CD4-positive, alpha-beta T cell treated with Interleukin-17A for 1 hour (primary cell): ENCODE measurements around the gene CFAP206.
"Not testable (repeated sequence)": the region's sequence is repeated elsewhere in the genome, so short reads cannot be mapped to it uniquely, and the experiment has no call there.

Source experiments
- DNase-seq: peaks from one replicate; pipeline ENCODE4 v3.0.0-alpha.2; 2020

Gene CFAP206

DNA sequence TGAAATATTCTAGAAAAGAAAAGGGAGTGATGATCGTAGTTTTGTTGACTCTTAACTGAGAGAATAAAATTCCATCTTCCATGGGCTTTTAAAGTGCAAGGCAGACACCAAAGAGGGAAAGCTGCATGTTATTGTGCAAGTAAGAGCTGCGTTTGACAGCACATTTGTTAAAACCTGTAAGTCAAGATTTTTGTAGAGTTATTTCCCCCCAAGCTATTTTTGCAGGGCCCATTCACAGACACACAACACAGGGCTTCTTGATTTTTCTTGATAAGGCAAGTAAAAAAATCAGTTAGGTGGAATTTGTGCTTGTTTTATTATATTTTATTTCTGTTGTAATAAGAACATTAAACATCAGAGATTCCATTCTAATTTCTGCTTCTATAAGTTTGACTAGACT lies 13.8 kb downstream of the CFAP206 start:
- no peak for DNase-seq

DNA sequence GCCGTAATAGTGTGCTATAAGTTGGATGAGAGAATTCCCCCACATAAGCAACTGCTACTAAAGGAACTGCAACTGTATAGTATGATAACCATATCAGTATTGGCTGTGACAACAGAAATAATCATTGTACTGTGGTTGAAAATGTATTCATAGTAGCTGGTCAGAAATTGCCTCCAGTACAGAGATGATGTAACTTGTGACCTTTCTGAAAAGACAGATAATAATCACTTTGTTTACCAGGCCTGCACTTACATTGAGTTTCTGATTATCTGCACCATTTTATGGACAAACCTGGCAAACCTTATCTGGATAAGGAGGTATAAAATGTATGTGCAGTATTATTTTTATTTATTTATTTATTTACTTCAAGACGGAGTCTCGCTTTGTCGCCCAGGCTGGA lies 19.0 kb downstream of the CFAP206 start:
- no peak for DNase-seq

DNA sequence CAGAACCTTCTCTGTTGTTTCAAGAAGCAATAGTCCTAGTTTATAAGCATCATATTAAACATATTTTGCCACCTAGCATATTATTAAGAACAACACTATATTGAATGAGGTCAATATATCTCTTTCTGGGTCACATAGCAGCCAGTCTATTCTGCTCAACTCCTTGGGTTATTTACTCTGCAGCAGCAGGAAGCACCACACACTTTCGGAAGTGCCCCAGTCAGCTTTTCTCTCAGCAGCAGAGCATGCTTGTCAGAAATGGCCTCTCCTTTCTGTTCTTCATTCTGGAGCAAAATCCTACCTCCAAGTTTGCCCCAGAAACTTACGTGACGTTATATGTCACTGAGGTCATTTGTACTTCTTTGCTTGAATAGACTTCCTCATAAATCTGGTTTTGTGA lies 22.7 kb downstream of the CFAP206 start:
- no peak for DNase-seq

DNA sequence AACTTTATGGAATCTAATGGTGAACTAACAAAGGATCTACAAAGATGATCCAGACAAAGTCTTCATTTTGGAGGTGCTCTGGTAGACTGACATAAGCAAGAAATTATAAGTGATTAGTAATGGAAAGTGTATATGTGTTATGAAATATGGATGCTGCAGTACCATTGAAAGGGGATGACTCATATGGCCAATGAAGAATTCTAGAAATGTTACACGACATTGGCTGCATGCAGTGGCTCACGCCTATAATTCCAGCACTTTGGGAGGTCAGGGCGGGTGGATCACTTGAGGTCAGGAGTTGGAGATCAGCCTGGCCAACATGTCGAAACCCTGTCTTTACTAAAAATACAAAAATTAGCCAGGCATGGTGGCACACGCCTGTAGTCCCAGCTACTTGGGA lies 23.5 kb downstream of the CFAP206 start:
- no peak for DNase-seq

DNA sequence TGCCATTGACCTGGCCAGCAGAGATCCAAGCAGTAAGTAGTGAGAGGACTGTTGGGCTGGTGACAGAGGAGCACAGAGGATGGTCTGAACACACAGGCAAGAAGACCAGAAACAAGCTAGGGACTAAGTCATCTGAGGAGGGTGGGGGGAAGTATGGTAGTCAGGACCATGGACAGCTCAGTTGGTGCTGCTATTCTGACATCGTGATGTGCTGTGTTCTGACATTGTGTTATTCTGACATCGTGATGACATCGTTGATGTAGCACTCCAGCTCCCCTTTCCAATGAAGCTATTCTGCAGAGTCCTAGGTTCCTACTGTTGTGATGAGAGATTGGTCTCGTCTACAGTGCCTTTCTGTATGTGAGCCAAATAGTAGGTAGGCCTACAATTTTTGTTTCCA lies 28.7 kb downstream of the CFAP206 start:
- peak; percentile 44 for DNase-seq

DNA sequence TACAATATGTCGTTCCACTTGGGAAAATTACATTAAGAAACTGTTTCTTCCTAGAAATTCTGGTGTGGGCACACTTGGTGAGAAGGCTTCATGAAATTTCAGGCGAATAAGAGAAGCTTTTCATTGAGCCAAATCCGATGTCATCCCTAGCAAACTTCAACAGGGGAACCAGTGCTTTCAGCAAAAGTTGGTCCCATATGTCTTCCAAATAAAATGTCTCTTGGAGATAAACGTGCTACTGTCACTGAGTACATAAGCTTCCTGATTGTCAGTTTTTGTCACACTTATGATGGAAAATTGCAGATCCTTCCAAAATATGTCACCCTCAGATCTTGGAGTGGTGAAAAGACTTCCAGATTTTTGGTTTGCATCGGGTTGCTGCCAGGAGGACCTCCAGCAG lies 33.9 kb downstream of the CFAP206 start:
- no peak for DNase-seq

DNA sequence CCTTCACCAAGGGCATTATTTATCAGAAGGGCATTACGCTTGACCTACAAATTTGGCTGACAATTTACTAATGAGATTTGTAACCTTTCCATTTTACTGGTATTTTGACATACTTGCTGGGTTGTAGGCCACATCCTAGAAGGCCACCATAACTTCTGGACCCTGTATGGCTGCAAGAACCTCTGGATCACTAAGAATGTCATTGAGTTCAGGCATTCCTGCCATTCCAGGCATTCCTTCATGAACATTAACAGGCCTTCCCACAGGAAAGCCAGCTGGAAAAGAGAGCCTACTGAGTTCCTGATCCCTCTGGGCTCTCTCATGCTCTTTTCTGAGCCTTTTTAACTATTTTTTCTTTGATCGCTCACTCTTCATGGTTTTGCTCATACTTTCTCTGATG lies 36.6 kb downstream of the CFAP206 start:
- DNase-seq, result no peak

DNA sequence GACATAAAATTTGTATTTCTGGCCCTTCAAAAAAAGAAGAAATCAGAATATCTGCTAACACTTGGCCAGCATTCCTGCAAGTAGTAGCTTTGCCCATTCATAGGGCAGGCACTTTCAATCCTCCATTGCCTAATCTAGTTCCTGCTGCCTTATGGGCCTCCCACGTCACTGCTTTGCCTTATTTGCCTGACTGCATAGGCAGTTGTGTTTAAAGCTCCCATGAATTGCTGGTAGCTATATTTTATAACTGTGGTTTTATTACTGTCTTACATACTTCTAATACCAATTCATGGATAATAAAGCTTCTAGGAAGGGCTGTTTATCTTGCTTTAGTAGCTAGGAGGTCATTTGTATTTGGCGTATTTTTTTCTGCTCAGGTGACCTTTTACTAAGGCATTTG lies 57.3 kb downstream of the CFAP206 start:
- DNase-seq, result no peak

DNA sequence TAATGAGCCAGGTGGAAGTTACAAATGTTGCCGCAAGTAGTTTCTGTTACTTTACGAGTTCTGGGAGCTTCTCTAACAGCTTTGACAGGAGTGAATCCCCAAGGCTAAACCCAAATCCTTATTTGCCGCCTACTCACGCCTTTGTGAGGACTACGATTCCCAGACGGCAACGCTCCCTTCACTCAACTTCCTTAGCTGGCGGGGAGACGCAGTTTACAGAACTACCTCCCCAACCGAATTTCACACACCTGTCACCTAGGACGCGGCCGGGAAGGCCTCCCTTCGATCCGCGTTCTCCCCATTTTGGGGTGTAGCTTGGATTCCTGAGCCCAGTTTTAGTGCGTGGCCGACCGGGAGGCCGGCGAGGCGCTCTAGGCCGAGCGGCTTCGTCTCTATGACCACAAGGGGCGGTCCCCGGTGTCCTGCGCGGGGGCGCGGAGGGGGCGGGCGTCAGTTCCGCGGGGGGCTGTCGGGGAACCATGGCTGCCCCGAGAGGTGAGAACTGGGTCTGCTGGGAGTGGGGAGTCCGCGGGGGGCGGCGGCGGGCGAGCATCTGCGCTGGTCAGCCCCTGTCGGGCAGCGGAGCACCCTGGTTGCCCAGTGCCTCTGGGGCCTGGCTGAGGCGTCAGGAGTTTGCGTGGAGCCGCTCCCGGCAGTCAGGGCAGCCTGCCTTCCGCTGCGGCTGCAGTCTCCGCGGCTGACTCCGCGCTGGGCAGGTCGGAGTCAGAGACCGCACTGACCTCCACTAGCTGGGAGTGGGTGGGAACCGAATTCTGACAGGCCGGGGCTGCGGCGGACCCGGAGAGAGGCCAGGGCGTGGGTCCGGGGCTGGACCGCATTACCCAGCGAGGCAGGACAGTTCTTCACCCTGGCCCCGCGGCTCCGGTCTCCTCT lies 65.0 kb downstream of the CFAP206 start, which contains the start of gene SLC35A1:
Gene SLC35A1, plus strand, starts transcription at position 450 of the 894 bp plus-strand sequence. Its CDS starts 30 bp downstream, at position 480.
- peak; percentile 86 for DNase-seq

DNA sequence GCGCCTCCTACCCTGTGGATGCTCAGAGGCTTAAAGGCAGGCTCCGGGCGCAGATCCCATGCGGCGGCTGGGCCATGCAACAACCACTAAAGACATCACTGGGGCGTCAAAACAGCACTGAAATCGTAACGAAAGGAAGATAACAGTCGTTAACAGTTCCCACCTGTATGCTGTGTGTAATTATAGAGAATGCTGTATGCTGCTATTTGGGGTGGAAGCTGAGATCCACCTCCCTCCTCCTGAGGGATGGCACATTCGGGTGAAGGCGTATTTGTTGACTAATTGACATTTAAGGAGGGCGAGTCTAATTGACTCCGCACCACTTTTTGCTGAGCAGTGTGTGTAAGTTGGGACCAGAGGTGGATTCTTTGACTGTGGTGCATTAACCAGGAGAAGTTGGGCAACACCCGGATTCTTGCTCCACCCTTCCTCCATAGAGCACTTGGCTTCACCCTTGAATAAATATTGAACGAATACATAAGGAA lies 65.7 kb downstream of the CFAP206 start:
- DNase-seq, result no peak

DNA sequence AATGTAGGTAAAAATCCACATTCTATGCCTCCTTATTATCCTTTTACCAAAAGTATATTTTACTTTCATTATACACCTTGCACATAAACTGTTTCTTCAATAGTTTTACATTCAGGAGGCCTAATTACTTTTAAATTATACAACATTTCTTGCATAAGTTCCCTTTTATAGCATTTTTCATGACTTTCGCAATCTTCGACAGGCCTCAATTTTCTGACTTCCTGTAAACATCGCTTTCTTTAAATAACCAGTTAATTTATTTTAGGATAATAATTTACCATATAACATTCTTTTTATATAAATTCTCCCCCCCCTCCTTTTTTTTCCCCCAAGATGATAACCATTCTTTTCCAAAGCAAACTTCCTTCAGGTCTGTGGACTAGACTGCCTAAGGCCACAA lies 74.2 kb downstream of the CFAP206 start:
- no peak for DNase-seq

DNA sequence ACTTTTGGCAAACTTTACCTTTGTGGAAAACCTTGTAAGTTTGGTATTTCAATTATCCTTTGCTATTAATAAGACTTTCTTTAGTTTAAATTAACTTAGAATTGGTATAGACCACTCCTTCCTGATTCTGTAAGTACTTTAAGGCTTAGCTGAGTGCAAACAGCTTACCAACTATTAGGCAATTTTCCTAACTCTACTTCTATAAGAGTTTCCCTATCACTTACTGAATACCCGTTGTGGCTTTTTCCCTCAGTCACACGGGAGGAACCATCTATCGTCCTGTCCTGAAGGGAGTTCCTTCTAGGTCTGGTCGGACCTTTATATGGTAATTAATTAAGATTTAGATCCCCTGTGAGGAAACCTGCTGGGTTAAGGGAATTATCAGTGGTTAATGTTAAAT lies 74.6 kb downstream of the CFAP206 start:
- no peak for DNase-seq

DNA sequence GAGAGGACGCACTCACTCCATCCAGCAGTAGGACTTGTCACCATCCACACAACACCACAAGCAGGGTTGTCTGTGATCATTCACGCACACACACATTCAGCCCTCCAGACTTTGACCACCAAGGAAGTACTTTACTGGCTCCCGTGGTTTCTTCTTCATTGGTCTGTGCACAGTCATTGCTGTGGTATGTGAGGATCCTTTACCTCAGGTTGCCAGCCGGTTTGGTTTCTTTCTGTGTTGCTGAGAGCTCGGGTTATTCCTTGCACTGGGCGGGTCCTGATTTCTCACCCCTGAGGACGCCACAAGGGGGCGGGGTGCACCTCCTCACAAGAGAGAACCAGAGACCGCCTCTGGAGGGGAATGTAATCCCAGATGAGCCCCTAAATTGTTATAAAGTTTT lies 76.2 kb downstream of the CFAP206 start:
- DNase-seq, result peak; percentile 10

DNA sequence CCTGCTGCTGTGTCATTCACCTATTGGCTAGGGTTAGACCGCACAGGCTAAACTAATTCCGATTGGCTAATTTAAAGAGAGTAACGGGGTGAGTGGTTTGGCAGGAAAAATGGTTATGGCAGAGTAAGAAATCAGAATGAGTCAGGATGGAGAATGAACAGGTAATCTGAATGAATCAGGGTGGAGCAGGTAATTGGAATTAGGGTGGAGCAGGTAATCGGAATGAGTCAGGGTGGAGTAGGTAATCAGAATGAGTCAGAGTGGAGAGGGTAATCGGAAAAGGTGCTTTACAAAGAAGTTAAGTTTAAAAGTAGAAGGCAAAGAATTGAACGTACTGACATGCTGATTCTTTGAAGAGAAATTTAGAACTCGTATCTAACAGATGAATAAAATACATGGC lies 76.7 kb downstream of the CFAP206 start:
- no peak for DNase-seq

DNA sequence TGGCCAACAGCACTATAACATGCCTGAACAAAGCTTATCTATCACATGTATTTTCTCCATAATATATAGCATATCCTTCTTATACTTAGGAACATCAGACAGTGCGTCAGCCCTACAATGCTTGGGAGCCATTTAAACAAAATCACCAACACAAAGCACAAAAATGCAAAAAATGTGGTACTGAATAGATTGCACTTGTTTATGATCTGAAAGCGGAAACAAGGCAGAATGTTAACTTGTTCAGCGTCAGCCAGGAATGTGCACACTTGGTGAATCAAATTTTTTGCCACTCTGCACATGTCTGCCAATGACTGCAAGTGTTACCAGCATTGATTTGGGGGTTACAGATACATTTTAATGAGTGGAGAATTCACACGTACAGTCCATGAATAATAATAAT lies 79.8 kb downstream of the CFAP206 start:
- no peak for DNase-seq

DNA sequence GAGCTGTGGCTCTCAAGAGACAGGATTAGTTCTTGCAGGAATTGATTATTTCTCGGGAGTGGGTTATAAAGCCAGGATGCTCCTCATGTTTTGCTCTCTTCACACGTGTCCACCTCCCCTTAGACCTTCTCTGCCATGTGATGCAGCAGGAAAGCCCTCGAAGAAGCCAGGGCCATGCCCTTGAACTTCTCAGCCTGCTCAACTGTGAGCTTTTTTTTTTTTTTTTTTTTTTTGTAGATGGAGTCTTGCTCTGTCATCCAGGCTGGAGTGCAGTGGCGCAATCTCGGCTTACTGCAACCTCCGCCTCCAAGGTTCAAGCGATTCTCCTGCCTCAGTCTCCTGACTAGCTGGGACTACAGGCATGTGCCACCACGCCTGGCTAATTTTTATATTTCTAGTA lies 81.6 kb downstream of the CFAP206 start:
- DNase-seq, result not testable (repeated sequence)

DNA sequence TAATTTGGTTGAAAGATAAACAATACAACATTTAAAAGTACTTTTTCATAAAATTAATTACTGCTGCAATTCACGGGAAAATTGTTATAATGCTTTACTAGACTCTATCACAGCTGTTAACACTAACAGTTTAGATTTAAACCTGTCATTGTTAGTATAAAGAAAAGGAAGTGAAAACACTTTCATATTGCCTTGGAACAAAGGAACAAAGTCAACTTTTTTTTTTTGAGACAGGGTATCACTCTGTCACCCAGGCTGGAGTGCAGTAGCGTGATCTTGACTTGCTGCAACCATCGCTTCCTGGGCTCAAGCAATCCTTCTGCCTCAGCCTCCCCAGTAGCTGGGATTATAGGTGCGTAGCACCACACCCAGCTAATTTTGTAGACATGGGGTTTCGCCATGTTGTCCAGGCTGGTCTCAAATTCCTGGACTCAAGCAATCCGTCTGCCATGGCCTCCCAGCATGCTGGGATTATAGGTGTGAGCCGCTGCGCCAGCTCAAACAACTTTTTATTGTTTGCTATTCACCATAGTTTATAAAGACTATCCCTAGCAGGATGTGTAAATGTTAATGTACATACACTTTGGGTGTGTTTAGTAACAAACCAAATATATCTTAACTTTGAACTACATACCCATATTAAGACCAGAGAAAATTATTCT lies 87.1 kb downstream of the CFAP206 start:
- no peak for DNase-seq

DNA sequence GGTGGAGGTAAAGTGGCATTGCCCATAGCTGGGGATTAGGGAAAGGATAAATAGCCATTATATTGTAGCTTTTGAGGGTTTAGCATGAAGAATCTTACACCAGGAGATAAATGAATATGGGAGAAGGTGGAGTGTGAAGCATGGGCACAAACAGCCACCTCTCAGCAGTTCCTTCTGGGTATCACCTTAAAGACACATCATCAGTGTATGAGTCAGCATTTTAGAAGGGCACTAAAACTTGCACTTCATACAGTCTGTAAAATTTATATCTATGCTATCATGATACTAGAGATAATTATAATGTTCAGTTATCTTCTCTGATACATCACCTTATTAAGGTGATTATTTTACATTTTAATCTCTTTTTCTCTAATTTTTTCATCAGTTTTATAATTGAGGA lies 90.3 kb downstream of the CFAP206 start:
- DNase-seq, result no peak

DNA sequence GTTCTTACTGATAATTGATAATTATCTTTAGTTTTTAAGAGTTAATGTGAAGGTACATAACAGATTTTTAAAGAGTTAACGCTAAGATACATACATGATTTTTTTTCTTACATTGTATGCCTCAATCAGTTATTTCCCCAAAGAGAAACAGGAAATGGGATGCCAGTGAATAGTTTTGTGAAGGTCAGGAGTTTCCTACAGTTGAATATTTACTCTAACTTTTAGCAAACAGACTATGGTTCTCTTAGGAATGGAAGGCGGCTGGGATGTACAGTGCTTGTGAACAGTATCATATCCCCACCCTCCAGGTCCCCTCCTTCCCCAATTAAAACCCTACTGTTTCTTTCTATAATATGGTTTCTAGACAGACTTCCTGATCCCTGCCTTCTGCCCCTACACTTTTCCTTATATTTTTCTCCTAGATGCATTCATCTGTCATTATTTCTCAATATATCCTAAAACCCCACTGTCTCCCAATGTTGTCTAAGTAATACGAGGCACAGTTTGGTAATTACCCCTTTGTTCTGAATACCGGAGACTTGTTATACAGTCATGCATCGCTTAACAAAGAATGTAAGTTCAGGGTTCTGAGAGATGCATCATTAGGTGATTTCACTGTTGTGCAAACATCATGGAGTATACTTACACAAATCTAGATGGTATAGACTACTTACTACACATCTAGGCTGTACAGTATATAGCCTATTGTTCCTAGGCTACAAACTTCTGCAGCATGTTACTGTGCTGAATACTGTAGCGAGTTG lies 94.2 kb downstream of the CFAP206 start:
- no peak for DNase-seq

DNA sequence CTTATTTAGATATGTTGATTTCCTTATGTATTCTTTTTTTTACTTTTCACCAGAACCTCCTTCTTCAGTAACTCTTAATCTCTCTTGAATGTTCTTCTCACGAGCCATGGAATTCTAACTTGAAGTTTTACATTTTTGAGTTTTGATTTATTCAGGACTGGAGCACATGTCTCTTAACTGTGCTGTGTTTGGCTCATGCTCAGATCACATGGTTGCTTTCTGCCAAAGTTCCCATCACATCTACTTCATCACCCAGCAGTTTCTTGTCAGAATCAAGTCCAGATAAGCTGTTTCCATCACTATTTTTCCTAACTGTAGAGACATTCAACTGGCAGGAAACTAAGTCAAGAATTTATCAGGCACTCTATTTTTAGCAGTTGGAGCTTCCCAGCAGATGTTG lies 96.7 kb downstream of the CFAP206 start:
- no peak for DNase-seq
